Activated CD4-positive, alpha-beta T cell treated with anti-CD3 and anti-CD28 coated beads for 24 hours (primary cell): ENCODE results near the gene CIITA.

Experiments
- DNase-seq, 2 donors: peaks; one replicate each; pipeline ENCODE4 v3.0.0-alpha.2; 2020; ENCODE audit warnings: low read depth in 2 of 2

Gene CIITA

GRCh38 chr16:10978871-10979446, 102.0 kb downstream of the CIITA start:
- no peak for DNase-seq

DNA sequence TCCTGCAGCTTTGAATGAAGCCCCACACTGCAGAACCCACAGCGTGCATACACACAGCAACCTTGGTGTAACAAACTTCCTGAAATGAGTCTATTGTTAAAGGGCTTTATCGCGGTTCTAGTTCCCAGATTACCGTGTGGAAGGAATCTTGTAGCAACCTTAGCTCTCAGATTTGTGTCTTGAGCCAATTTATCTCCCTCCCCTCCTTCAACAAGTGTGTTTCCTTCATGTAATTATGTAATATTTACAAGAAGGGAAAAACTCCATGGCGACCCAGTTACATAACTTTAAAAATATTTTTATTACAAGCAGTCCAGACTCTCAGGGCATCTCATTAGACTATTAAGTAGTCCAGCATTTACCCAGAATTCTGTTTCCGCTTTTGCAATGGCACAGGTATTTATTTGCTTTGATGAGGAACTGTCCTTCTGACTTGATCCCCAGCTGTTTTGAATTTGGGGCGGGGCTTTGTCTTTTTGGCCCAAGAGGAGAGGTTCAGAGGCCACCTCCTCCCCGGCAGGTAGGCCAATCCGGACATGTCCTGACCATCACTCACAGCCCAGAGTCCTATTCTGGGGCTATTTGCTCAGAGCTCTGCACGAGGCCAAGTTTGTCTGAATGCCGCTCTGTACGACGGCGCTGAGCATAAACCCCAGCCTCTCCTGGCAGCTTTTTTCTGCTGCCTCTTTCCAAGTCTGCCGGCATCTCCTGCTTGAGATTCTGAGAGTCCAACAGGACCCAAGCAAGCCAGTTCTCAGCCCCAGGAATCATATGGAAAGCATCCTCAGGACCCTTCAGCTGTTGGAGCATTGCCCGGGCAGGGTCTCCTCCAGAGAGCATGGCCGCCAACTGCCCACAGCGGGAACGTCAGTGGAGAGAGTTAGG, 103.0 kb downstream of the CIITA start:
- DNase-seq: no peak

- DNase-seq: no peak
Measured at GRCh38 chr16:10980813-10981212, 103.8 kb downstream of the CIITA start.

GRCh38 chr16:10981697-10982216, 104.8 kb downstream of the CIITA start:
- DNase-seq: no peak

GRCh38 chr16:10982465-10983150, 105.6 kb downstream of the CIITA start:
- DNase-seq: no peak

- no peak for DNase-seq
Measured at GRCh38 chr16:10983159-10983558, 106.2 kb downstream of the CIITA start.

DNA sequence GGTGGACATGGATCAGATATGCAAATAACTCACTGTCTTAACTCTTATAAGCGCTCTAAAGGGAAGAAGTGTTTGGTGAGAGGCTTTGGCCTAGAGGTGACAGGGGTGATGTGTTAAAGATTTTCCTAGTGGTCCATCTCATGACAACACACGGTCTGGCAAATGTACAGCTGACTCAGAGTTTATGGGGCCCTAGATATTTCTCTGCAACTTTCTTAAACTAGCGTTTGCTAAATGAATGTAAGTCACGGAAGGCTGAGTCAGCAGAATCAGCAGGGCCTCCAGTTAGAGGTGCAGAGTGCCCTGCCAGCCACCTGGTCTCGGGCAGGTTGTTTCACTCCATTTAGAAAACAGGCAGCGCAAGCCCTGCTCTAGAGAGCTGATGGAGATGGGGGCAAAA, 107.5 kb downstream of the CIITA start:
- DNase-seq: no peak
